Right lobe of liver (tissue), 4 donors: ENCODE measurements around the gene PLLP.

ENCODE experiments used
- POLR2A ChIP-seq: fragments of 450-650 bp; IDR thresholded peaks from one replicate; pipeline ENCODE4 v1.6.1; 2017; ENCODE audit warnings: antibody characterized with exemption, mild to moderate bottlenecking
- TF ChIP-seq, protein P1 (sequence below), 4 donors: fragments of 200-600 bp in 3 of 4; fragments of 450-650 bp in 1 of 4; IDR thresholded peaks; one replicate each; pipeline versions ENCODE4 v1.5.1 to v1.8.0; 2016 to 2022; ENCODE audit warnings: antibody characterized with exemption in 4 of 4, mild to moderate bottlenecking in 2 of 4
- donor health status: DM: no; HTN: no; CAD: no.
- donor health status: DM: no; HTN: no; CAD: no.
- donor health status: DM: no; HTN: yes; CAD: no.

DNA sequence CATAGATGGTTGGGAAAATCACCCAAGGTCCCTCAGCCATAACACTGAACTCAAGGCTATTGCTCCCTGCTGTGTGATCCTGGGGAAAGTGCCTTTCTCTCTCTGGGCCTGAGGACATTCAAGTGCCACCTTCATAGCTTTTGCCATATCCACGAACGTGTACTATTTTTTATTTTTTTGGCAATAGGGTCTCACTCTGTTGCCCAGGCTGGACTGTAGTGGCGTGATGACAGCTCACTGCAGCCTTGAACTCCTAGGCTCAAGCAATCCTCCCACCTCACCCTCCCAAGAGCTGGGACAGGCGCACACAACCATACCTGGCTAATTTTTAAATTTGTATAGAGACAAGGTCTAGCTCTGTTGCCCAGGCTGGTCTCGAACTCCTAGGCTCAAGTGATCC is 10.6 kb downstream of the PLLP start:
- no peak for TF ChIP-seq POLR2A
- TF ChIP-seq, protein P1, sequence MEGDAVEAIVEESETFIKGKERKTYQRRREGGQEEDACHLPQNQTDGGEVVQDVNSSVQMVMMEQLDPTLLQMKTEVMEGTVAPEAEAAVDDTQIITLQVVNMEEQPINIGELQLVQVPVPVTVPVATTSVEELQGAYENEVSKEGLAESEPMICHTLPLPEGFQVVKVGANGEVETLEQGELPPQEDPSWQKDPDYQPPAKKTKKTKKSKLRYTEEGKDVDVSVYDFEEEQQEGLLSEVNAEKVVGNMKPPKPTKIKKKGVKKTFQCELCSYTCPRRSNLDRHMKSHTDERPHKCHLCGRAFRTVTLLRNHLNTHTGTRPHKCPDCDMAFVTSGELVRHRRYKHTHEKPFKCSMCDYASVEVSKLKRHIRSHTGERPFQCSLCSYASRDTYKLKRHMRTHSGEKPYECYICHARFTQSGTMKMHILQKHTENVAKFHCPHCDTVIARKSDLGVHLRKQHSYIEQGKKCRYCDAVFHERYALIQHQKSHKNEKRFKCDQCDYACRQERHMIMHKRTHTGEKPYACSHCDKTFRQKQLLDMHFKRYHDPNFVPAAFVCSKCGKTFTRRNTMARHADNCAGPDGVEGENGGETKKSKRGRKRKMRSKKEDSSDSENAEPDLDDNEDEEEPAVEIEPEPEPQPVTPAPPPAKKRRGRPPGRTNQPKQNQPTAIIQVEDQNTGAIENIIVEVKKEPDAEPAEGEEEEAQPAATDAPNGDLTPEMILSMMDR (IDR thresholded peaks at IDR 0.05): no peak
